GM21723 (cell line): ENCODE results near the gene SERAC1.

ENCODE experiments used
- ATAC-seq: cut with Tn5 transposase; IDR thresholded peaks from one replicate; pipeline ENCODE4 v1.9.1; 2021; ENCODE audit warnings: mild to moderate bottlenecking, moderate library complexity; ENCODE audit not compliant: unreplicated experiment

Gene SERAC1

GRCh38 chr6:158124288-158124687 is 43.8 kb downstream of the SERAC1 start:
- no peak for ATAC-seq

- ATAC-seq = no peak
Observed at GRCh38 chr6:158122048-158122447, 46.0 kb downstream of the SERAC1 start.

GRCh38 chr6:158121335-158121734 is 46.7 kb downstream of the SERAC1 start:
- no peak for ATAC-seq

- ATAC-seq = no peak
Observed at GRCh38 chr6:158118886-158119285, 49.2 kb downstream of the SERAC1 start.

GRCh38 chr6:158115508-158115907 is 52.6 kb downstream of the SERAC1 start:
- ATAC-seq = no peak

GRCh38 chr6:158115102-158115501 is 53.0 kb downstream of the SERAC1 start:
- no peak for ATAC-seq

GRCh38 chr6:158113802-158114201 is 54.3 kb downstream of the SERAC1 start:
- ATAC-seq = no peak

GRCh38 chr6:158111987-158112386 is 56.1 kb downstream of the SERAC1 start:
- no peak for ATAC-seq

GRCh38 chr6:158110986-158111385 is 57.1 kb downstream of the SERAC1 start:
- ATAC-seq = no peak

- no peak for ATAC-seq
Observed at GRCh38 chr6:158109748-158110147, 58.3 kb downstream of the SERAC1 start.

GRCh38 chr6:158104696-158105095 is 63.4 kb downstream of the SERAC1 start:
- ATAC-seq = no peak

GRCh38 chr6:158103228-158103627 is 64.8 kb downstream of the SERAC1 start:
- ATAC-seq = no peak

GRCh38 chr6:158095671-158096070 is 72.4 kb downstream of the SERAC1 start:
- no peak for ATAC-seq

- ATAC-seq = no peak
Observed at GRCh38 chr6:158095031-158095430, 73.0 kb downstream of the SERAC1 start.

- ATAC-seq = no peak
Observed at GRCh38 chr6:158092806-158093205, 75.3 kb downstream of the SERAC1 start.

GRCh38 chr6:158087224-158087867 is 80.7 kb downstream of the SERAC1 start:
- no peak for ATAC-seq

- ATAC-seq = no peak
Observed at GRCh38 chr6:158086504-158087223, 81.4 kb downstream of the SERAC1 start.

- no peak for ATAC-seq
Observed at GRCh38 chr6:158086054-158086503, 82.0 kb downstream of the SERAC1 start.

- ATAC-seq = no peak
Observed at GRCh38 chr6:158085261-158086053, 82.6 kb downstream of the SERAC1 start.

GRCh38 chr6:158083455-158084325 is 84.4 kb downstream of the SERAC1 start:
- ATAC-seq = no peak

- no peak for ATAC-seq
Observed at GRCh38 chr6:158081657-158081935, 86.5 kb downstream of the SERAC1 start.
